Measurements from ENCODE around the gene FAM222A. TPM values are rescaled to one million over a fixed set of nuclear protein-coding genes. Genes with fewer than 3 reads are reported as not detected.

Gene FAM222A
- total RNA-seq, 1 experiment from 2014 or later, result 3.7 TPM

DNA sequence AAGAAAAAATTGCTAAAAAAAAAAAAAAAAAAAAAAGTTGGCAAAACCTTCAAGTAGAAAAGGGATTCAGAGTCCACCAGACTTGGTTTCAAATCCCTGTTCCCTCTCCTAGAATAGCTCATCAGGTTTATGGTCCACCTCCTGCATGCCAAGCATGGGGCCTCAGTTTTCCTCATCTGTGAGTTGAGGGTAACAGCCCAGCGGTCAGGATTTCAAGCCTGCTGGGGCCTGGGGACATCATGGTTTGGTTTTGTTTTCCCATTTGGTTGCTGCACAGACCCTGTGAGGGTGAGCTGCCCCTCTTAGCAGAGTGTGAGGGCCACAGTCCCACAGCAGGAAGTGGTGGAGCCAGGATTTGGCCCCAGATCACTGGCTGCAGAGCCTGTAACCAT lies 12.5 kb downstream of the FAM222A start:
- BruUV-seq (replicated peaks), result no TSS peak

More for the DNA sequence above, 12.5 kb downstream of the FAM222A start:
- intact Hi-C loops (cut with micrococcal nuclease), result no loop called here
- Histone ChIP-seq H3K4me1 (ENCODE audit: control insufficient read depth in 1 of 2, insufficient read depth in 2 of 2, low read length in 2 of 2) (no peaks in the 10 kb centered on the region), H3K27ac (ENCODE audit: low read depth, low read length) (no peak overlapping the region), H3K79me2 (ENCODE audit: insufficient read depth, low read length) (no peaks in the 10 kb centered on the region), H3K4me2 (ENCODE audit: low read length) (no peak overlapping the region), H3K9me3 (ENCODE audit: control insufficient read depth in 1 of 2, insufficient read depth in 1 of 2, low read depth in 1 of 2, low read length in 2 of 2) (no peaks in the 10 kb centered on the region), H3K36me3 (ENCODE audit: control insufficient read depth in 1 of 2, insufficient read depth in 2 of 2, low read length in 2 of 2) (no peaks in the 10 kb centered on the region), H3K27me3 (ENCODE audit: insufficient read depth, low read length) (no peaks in the 10 kb centered on the region), H3K4me3 (replicated peaks in 1 of 2; ENCODE audit: low read depth in 1 of 2, low read length in 2 of 2) (no peak overlapping the region), H3K9ac (ENCODE audit: low read length) (no peak overlapping the region), H4K20me1 (ENCODE audit: insufficient read depth) (no peaks in the 10 kb centered on the region), H3K9me2 (ENCODE audit: insufficient read depth) (no peaks in the 10 kb centered on the region), H2AFZ (ENCODE audit: low read depth, low read length, poor library complexity, severe bottlenecking) (no peak overlapping the region)
- ATAC-seq, result no peak
- no peak for DNase-seq (ENCODE audit: low read depth, low spot score)
- ChIA-PET CTCF (no interaction called here), POLR2A (no interaction called here), RAD21 (ENCODE audit: low non-redundant PET in 1 of 2, low total read pairs in 2 of 2, uncharacterized antibody in 2 of 2, unreplicated experiment in 2 of 2) (no interaction called here)
- TF ChIP-seq SP1 (IDR thresholded peaks at IDR 0.05; ENCODE audit: low read depth) (no peak), MAX (IDR thresholded peaks at IDR 0.05) (no peak), CEBPB (IDR thresholded peaks at IDR 0.05; ENCODE audit: low read depth) (no peak), SIN3A (IDR thresholded peaks at IDR 0.05; ENCODE audit: low read depth) (no peak), EGR1 (IDR thresholded peaks at IDR 0.05; ENCODE audit: low read depth) (no peak), EZH2 (IDR thresholded peaks at IDR 0.05) (no peak), CBX3 (IDR thresholded peaks at IDR 0.05; ENCODE audit: low read depth) (no peak), ZFX (IDR thresholded peaks at IDR 0.05) (no peak), JUND (IDR thresholded peaks at IDR 0.05) (no peak)
- TF ChIP-seq, protein P1, sequence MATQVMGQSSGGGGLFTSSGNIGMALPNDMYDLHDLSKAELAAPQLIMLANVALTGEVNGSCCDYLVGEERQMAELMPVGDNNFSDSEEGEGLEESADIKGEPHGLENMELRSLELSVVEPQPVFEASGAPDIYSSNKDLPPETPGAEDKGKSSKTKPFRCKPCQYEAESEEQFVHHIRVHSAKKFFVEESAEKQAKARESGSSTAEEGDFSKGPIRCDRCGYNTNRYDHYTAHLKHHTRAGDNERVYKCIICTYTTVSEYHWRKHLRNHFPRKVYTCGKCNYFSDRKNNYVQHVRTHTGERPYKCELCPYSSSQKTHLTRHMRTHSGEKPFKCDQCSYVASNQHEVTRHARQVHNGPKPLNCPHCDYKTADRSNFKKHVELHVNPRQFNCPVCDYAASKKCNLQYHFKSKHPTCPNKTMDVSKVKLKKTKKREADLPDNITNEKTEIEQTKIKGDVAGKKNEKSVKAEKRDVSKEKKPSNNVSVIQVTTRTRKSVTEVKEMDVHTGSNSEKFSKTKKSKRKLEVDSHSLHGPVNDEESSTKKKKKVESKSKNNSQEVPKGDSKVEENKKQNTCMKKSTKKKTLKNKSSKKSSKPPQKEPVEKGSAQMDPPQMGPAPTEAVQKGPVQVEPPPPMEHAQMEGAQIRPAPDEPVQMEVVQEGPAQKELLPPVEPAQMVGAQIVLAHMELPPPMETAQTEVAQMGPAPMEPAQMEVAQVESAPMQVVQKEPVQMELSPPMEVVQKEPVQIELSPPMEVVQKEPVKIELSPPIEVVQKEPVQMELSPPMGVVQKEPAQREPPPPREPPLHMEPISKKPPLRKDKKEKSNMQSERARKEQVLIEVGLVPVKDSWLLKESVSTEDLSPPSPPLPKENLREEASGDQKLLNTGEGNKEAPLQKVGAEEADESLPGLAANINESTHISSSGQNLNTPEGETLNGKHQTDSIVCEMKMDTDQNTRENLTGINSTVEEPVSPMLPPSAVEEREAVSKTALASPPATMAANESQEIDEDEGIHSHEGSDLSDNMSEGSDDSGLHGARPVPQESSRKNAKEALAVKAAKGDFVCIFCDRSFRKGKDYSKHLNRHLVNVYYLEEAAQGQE (IDR thresholded peaks at IDR 0.05; ENCODE audit: low read depth), result no peak
